DOHH2 (cell line): ENCODE results near the gene HADHA.

Source experiments
- H3F3A ChIP-seq: fragments of 200-600 bp; sonication (generic), shearing (Covaris generic); 2 replicates; pipeline ENCODE4 v1.6.0; 2016; ENCODE audit warnings: antibody characterized with exemption, mild to moderate bottlenecking; ENCODE audit not compliant: control insufficient read depth, insufficient read depth
- H3K27ac ChIP-seq: fragments of 200-600 bp; sonication (generic); 2 replicates; pipeline ENCODE4 v1.5.1; 2014; ENCODE audit warnings: low read depth, mild to moderate bottlenecking, low read length, moderate library complexity
- H3K27me3 ChIP-seq: fragments of 200-600 bp; sonication (generic); 2 replicates; pipeline ENCODE4 v1.6.1; 2014; ENCODE audit warnings: mild to moderate bottlenecking, low read length, mixed read lengths; ENCODE audit not compliant: control insufficient read depth
- H3K36me3 ChIP-seq: fragments of 200-600 bp; sonication (generic); 2 replicates; pipeline ENCODE4 v1.6.1; 2014; ENCODE audit warnings: mild to moderate bottlenecking, low read length, moderate library complexity, mixed read lengths; ENCODE audit not compliant: control insufficient read depth
- H3K4me1 ChIP-seq: fragments of 200-600 bp; sonication (generic); 2 replicates; pipeline ENCODE4 v1.6.1; 2014; ENCODE audit warnings: mild to moderate bottlenecking, low read length, mixed read lengths; ENCODE audit not compliant: control insufficient read depth
- H3K4me2 ChIP-seq: fragments of 200-600 bp; sonication (generic); 2 replicates; pipeline ENCODE4 v1.6.0; 2014; ENCODE audit warnings: mild to moderate bottlenecking, low read length, moderate library complexity
- H3K4me3 ChIP-seq: fragments of 200-600 bp; sonication (generic); 2 replicates; pipeline ENCODE4 v1.5.1; 2014; ENCODE audit warnings: mild to moderate bottlenecking, low read length, mixed read lengths
- H3K79me2 ChIP-seq: fragments of 200-600 bp; sonication (generic); 2 replicates; pipeline ENCODE4 v1.6.1; 2014; ENCODE audit warnings: mild to moderate bottlenecking, low read length, mixed read lengths; ENCODE audit not compliant: control insufficient read depth
- H3K9me2 ChIP-seq: fragments of 200-600 bp; sonication (generic); replicated peaks from 2 replicates; pipeline ENCODE4 v1.6.1; 2014; ENCODE audit warnings: mild to moderate bottlenecking, low read length, mixed read lengths; ENCODE audit not compliant: control insufficient read depth
- H3K9me3 ChIP-seq: fragments of 200-600 bp; sonication (generic); 2 replicates; pipeline ENCODE4 v1.6.1; 2014; ENCODE audit warnings: antibody characterized with exemption, low read length, mixed read lengths; ENCODE audit not compliant: control insufficient read depth, insufficient read depth
- H4K20me1 ChIP-seq: fragments of 200-600 bp; sonication (generic); 2 replicates; pipeline ENCODE4 v1.6.0; 2014; ENCODE audit warnings: low read depth, mild to moderate bottlenecking, antibody characterized with exemption, low read length, moderate library complexity; ENCODE audit not compliant: control insufficient read depth, insufficient read depth
- CTCF ChIP-seq: fragments of 200-600 bp; sonication (generic); IDR thresholded peaks from one replicate; pipeline ENCODE4 v1.5.1; 2014; ENCODE audit warnings: antibody characterized with exemption, mild to moderate bottlenecking, low read depth, low read length; ENCODE audit not compliant: poor library complexity, severe bottlenecking
- EZH2phosphoT487 ChIP-seq: fragments of 200-600 bp; sonication (generic); IDR thresholded peaks from 2 replicates; pipeline ENCODE4 v1.6.1; 2017; ENCODE audit warnings: borderline replicate concordance, mild to moderate bottlenecking, antibody characterized with exemption, low read length, moderate library complexity, mixed read lengths

The HADHA gene

GRCh38 chr2:26244309-26245230, at the start of gene HADHA, which contains the start of gene HADHB:
Gene HADHA (minus strand): TSS chr2:26244632. CDS start chr2:26244596, 36 bp downstream.
Gene HADHB (plus strand): TSS chr2:26244939. CDS start chr2:26254255, 9,316 bp downstream.
- TF ChIP-seq CTCF = no peak
- TF ChIP-seq EZH2phosphoT487 = no peak
- Histone ChIP-seq H3K79me2 (peaks cover 99% of the 10 kb centered on the region), H3K36me3 (peaks cover 14% of the 10 kb centered on the region; the same call in 1 of the 2 replicates), H3K27ac (peak within 1 kb of the TSS; percentile 62), H3K27me3 (no peaks in the 10 kb centered on the region), H4K20me1 (no peaks in the 10 kb centered on the region; the same call in 1 of the 2 replicates), H3K4me2 (peak within 1 kb of the TSS; percentile 88), H3K9me3 (no peaks in the 10 kb centered on the region), H3K4me3 (peak within 1 kb of the TSS; percentile 92), H3K4me1 (peaks cover 44% of the 10 kb centered on the region), H3K9me2 (no peaks in the 10 kb centered on the region), H3F3A (no peaks in the 10 kb centered on the region; the same call in 1 of the 2 replicates)

GRCh38 chr2:26292646-26293045, 48.2 kb upstream of the HADHA start:
- peaks cover under 1% of the 10 kb centered on the region; the same call in 1 of the 2 replicates for H3K36me3 ChIP-seq
- no peaks in the 10 kb centered on the region; the same call in 1 of the 2 replicates for H3F3A ChIP-seq
- no peaks in the 10 kb centered on the region for H3K79me2 ChIP-seq
- H3K9me2 ChIP-seq = no peaks in the 10 kb centered on the region
- H3K9me3 ChIP-seq = no peaks in the 10 kb centered on the region
- H3K27me3 ChIP-seq = 0 out of 2 replicates have a peak, but pooled peaks cover 3% of the 10 kb centered on the region
- no peaks in the 10 kb centered on the region for H3K4me1 ChIP-seq
- TF ChIP-seq CTCF = no peak
- no peak overlapping the region for H3K27ac ChIP-seq
- no peaks in the 10 kb centered on the region for H4K20me1 ChIP-seq
- no peak overlapping the region for H3K4me2 ChIP-seq
- H3K4me3 ChIP-seq = no peak overlapping the region

GRCh38 chr2:26290001-26290400, 45.6 kb upstream of the HADHA start:
- Histone ChIP-seq H3K27me3 (no peaks in the 10 kb centered on the region), H3K27ac (no peak overlapping the region), H3K4me2 (no peak overlapping the region), H3K4me1 (no peaks in the 10 kb centered on the region), H3K4me3 (no peak overlapping the region), H3K9me2 (no peaks in the 10 kb centered on the region), H3F3A (no peaks in the 10 kb centered on the region; the same call in 1 of the 2 replicates), H3K36me3 (peaks cover 8% of the 10 kb centered on the region; the same call in 1 of the 2 replicates), H4K20me1 (no peaks in the 10 kb centered on the region), H3K9me3 (no peaks in the 10 kb centered on the region), H3K79me2 (no peaks in the 10 kb centered on the region)
- TF ChIP-seq EZH2phosphoT487 (no peak), CTCF (no peak)
